Stimulated activated CD4-positive, alpha-beta T cell treated with anti-CD3 and anti-CD28 coated beads, Interleukin-12 subunit alpha, Interleukin-12 subunit beta, amount 100 ng/mL, for 48 hours (primary cell): ENCODE data around the gene ALDH16A1.
"Not testable (repeated sequence)": the region's sequence is repeated elsewhere in the genome, so short reads cannot be mapped to it uniquely, and the experiment has no call there.

Experiments
- DNase-seq, 3 donors: peaks; one replicate each; pipeline ENCODE4 v3.0.0-alpha.2; 2020; ENCODE audit warnings: low read depth in 2 of 3, low spot score in 1 of 3

The ALDH16A1 gene

DNA sequence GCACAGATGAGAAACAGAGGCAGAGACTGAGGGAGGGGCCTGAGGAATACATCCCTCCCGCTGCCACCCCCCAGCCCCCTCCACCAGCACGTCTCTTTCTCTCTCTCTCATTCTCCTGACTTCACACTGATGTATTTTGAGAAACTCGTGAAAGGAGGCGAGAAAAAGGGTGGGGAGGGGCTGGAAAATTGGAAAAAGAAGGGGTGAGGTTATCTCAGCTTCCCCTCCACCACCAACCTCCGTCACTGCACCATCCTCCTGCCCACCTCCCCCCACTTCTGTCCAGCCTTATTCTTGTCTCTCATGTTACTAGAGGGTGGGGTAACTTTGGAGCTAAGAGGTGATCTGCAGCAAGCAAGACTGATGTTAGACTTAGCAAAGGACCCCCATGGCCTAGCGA is 13.2 kb upstream of the ALDH16A1 start:
- no peak for DNase-seq

DNA sequence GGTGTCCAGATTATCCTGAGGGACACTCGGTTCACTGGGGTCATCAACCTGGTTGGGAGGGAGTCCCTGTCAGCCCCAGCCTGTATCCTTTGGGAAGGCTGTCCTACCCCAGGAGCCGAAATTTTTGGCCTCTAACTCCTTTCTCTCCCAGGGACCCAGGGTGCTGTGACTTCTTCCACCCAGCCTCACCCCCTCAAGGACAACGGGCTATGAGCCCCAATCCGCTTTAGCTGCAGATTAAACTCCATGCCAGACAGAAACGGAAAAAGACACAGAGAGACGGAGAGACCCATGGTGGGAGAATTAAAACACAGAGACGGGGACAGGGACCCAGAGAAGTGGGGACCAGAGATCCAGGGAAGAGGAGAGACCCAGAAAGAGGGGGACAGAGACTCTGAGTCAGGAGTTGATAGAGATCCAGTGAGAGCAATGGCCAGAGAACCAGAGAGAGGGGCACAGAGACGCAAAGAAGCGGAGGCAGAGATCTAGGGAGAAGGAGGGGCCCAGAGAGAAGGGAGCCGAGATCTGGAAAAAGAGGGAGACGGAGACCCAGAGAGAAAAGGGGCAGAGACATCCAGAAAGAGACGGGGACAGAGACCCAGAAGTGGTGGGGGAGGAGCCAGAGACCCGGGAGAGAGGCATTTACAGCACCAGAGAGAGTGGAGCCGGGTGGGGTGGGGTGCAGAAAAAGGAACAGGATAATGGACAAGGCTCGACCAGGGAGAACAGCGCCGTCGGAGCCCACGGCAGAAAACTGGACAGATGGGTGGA is 12.4 kb upstream of the ALDH16A1 start:
- no peak for DNase-seq

DNA sequence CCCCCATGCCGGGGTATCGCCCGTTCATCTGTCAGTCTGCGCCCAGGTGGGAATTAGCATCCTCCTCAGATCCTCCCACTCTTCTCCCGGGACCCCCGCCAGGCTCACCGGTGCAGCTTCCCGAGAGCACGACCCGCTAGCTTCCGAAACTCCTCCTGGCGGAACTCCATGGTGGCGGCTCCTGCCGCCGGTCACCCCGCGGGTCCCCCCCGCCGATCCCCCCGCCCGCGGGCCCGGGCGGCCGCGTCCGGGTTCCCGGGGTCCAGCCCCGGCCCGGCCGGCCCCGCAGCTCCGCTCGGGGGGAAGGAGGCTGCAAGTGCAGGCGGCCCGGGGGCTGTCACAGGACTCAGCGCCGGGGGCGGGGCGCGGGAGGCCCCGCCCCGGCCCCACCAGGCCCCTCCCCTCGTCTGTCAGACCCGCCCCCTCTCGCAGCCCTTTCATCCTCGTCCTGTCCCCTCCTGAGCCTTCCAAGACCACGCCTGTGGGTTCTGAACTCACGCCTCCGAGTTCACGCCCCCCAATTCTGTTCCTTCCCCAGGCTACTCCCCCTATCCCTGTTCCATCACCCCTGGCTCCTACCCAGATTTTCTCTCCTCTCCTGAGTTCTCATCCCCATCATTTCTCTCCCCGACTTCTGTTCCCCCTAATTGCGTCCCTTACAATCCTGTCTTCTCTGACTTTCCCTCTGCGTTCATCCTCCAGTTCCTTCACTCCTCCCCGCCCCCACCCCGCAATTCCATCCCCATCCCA is 11.6 kb upstream of the ALDH16A1 start, which contains the start of gene SLC17A7:
TSS of gene SLC17A7 (minus strand) at position 318 of the 750 bp plus-strand sequence. CDS start at position 170, 148 bp downstream.
- DNase-seq = peak in 1 of 3 donors; percentile 46

GRCh38 chr19:49441960-49442350 is 11.1 kb upstream of the ALDH16A1 start:
- DNase-seq = no peak

DNA sequence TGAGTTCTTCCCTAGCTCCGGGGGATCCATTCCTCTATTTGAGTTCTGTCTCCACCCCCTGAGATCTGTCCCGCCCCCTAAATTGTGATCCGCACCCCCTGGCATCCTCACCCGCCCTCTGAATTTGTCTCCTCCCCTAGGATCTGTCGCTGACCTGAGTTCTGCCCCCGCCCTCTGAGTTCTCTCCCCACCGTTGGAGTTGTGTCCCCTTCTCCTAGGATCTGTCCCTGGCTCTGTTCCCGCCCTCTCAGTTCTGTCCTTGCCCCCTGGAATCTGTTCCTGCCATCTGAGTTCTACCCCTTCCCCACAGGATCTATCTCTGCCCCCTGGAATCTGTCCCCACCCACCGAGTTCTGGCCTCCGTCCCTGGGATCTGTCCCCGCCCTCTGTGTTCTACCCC is 10.7 kb upstream of the ALDH16A1 start:
- DNase-seq = no peak

- DNase-seq = peak; percentile 50 to 69 (median 59)
Observed at GRCh38 chr19:49442771-49443365, 10.2 kb upstream of the ALDH16A1 start.

- peak; percentile 85 to 90 (median 90) for DNase-seq
Observed at GRCh38 chr19:49443366-49444099, 9.5 kb upstream of the ALDH16A1 start.

DNA sequence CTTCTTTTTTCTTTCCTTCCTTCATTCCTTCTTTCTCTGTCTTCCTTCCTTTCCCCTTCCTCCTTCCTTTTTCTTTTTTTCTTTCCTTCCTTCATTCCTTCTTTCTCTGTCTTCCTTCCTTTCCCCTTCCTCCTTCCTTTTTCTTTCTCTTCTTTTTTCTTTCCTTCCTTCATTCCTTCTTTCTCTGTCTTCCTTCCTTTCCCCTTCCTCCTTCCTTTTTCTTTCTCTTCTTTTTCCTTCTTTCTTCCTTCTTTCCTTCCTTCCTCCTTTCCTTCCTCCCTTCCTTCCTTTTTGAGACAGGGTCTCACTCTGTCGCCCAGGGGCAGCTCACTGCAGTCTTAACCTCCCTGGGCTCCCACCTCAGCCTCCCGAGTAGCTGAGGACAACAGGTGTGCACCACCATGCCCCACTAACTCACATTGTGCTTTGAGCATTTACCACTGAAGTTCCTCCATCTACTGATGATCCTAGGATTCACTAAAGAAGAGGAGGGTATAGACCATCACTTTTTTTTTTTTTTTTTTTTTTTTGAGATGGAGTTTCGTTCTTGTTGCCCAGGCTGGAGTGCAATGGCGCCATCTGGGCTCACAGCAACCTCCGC is 8.8 kb upstream of the ALDH16A1 start:
- DNase-seq = not testable (repeated sequence)

GRCh38 chr19:49445997-49446396 is 7.0 kb upstream of the ALDH16A1 start:
- DNase-seq = no peak

DNA sequence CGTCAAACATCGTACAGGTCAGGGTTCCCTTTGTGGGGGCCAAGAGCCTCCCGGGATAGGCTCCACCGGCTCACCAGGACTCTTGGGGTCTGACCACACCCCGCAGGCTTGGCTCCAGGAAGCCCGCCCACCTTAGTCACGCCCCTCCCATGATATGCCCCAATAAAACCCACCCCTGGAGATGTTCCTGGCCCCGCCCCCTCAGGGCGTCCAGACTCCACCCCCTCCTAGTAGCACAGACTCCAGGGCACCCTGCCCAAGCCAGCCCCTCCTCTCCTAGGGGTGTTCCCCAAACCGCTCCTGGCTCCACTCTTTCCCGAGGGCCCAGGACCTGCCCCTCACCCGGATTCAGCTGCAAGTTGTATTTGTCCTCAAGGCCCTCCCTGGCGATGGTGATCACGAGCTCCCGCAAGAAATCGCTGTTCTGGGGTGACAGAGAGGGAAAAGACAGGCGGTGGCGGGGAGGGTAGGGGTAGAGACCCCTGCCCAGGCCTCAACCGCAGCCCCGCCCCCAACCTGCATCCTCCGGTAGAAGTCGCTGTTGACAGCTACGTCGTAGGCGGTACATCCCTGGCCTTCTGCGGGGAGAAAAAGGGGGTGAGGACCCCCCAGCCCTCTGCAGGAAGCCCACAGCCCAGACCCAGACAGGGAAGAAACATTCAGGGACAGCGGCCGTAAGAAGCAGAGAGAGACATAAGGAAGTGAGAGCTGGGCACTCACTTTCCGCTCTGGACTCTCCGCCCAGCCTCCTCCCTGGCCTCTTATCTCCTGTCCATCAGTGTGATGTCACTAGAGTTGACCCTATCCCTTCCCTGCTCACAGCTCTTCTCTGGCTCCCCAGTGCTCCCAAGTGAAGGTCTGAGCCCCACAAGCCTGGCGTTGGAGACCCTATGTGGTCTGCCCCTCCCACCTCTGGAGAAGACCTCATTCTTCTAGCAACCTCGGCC is 5.3 kb upstream of the ALDH16A1 start:
- no peak for DNase-seq

GRCh38 chr19:49448432-49448786 is 4.6 kb upstream of the ALDH16A1 start:
- DNase-seq = no peak

GRCh38 chr19:49450405-49450804 is 2.6 kb upstream of the ALDH16A1 start:
- DNase-seq = no peak

- peak; percentile 91 to 97 (median 94) for DNase-seq
Observed at GRCh38 chr19:49451430-49452181, 1.4 kb upstream of the ALDH16A1 start, which contains the start of gene PIH1D1. Gene PIH1D1, minus strand, starts transcription at chr19:49451814. Its CDS starts 240 bp downstream, at chr19:49451574.

DNA sequence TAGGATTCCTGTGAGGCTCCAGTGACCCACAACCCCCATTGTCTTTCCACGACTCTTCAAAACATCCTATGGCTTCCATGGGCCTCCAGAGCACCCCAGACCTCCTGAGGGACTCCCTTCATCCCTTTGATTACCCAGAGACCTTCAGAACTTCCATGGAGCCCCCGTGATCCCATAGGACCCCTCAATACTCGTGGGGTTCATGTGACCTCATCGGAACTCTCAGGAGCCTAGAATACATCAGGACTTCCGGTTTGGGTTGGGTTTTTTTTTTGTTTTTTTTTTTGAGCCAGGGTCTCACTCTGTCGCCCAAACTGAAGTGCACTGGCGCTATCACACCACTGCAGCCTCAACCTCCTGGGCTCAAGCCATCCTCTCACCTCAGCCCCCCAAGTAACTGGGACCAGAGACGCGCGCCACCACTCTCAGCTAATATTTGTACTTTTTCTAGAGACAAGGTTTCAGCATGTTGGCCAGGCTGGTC is 774 bp downstream of the ALDH16A1 start:
- DNase-seq = no peak

DNA sequence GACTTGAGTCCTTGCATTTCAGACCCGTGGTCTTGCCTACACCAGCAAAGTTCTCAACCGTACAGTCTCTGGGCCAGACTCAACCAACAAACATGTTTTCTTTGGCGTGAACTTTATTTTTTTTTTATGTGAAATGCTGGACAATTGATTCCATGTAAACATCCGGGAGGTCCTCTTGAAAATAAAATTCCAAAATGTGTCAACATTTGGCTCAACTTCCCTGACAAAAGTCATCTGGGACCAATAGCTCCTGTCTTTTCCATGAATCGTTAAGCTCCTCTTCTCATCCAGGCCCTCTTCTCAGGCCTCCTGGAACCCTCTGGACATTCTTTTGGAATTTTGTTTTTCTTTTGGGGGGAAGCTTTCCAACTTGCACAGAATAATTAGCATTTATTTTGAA is 2.7 kb downstream of the ALDH16A1 start:
- no peak for DNase-seq

- DNase-seq = no peak
Observed at GRCh38 chr19:49456326-49456725, 3.3 kb downstream of the ALDH16A1 start.

DNA sequence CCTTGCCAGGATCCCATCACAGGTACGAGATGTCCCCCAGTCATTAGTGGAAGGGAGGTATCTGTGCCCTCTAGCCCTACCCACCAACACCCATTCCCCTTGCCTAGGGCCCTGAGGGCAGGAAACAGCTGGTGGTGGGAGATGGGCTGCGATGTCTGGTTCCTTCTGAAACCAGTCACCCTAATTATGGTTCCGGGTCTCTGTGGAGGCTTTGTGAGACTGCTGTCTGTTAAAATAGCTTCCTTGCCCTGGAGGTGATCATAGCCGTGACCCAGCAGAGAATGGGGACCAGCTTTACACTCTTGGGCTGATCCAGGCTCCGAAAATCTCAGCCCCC is 5.5 kb downstream of the ALDH16A1 start:
- no peak for DNase-seq

- DNase-seq = no peak
Observed at GRCh38 chr19:49459388-49459787, 6.4 kb downstream of the ALDH16A1 start.

- not testable (repeated sequence) for DNase-seq
Observed at GRCh38 chr19:49461130-49461529, 8.1 kb downstream of the ALDH16A1 start.
